HG02840 (cell line): ENCODE measurements around the gene ANO2.

Experiments used
- ATAC-seq: cut with Tn5 transposase; IDR thresholded peaks from one replicate; pipeline ENCODE4 v1.9.1; 2021; ENCODE audit warnings: mild to moderate bottlenecking, moderate library complexity, moderate number of reproducible peaks; ENCODE audit not compliant: unreplicated experiment, low FRiP score

ANO2 gene

GRCh38 chr12:5921027-5921909 lies 23.8 kb downstream of the ANO2 start:
- ATAC-seq, result no peak

DNA sequence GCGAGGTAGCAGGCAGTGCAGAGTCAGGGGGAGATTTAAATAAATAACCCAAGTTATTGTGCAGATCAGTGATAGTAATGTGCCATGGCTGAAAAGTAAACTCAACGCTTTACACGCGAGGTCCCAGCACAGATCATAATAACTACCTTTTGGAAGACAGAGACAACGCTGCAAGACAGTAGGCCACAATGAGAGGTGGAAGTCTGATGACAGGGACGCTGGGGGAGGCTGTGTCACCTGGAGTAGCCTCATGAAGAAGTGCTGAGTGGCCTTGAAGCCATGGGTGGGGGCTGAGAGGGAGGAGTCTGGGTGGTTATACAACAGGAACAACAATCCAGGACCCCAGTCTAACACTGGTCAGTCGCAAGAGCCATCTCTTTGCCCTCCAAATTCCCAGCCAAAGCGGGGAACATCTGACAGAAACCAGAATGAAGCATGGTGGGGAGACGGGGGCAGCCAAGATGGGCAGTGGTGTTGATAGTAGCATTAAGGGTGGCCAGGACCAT lies 28.2 kb downstream of the ANO2 start:
- ATAC-seq, result no peak

- no peak for ATAC-seq
Observed at GRCh38 chr12:5915511-5915910, 29.5 kb downstream of the ANO2 start.

- no peak for ATAC-seq
Observed at GRCh38 chr12:5914387-5915149, 30.5 kb downstream of the ANO2 start.

DNA sequence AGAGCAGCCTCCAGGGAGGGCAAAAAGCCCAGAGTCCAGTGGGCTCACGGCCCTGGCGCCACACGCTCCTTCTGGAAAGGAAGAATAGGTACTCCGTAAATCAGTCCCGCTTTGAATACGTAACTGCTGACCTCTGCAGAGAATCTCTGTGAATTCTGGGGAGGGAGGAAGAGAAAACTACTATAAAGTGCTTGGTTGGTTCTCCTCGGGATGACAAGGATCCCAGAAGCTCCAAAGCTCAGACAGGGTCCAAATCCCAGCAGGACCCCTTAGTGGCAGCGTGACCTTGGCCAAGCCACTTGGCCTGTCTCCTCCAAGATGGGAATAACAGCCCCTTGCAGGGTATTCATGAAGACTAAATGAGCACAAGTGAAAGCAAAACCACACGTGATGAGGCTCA lies 31.7 kb downstream of the ANO2 start:
- no peak for ATAC-seq

DNA sequence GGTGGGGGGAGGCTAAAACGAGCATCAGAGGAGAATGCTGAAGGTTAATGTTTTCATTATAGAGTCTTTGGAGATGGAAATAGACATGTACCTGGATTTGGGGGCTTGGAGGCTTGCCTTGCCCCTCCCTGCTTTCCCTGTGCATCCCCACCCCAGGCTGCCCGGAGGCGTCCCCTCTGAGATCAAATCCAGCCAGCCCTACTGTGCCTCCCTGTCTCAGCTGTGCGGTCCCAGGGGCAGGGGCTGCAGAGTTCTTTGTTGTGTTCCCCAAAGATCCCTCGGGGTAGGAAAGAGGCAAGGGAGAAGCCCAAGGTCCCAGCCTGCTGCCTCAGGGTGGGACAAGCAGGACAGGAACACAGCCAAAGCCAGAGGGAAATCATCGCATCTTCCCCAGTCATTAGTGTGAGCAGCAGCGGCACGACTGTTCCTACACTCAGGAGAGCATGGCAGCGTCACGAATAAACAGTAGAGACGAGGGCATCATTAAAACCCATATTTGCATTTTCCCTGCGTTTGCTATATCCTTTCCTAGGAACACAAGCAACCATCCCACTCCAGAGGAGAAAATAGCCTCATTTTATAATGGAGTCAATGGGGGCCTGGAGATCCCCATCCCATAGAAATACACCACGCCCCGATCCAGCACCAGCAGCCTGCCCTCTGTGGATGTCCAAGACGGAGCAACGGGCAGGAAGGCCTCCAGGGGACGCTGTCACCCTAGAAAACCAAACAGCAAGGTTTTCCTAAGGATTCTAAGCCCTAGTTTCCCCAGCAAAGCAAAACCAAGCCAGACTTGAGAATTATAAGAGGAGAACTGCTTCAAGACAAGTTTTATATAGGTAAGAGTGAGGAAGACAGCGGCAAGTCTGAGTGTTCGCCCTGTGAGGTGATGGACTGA lies 32.4 kb downstream of the ANO2 start:
- no peak for ATAC-seq

- ATAC-seq, result no peak
Observed at GRCh38 chr12:5912011-5912410, 33.0 kb downstream of the ANO2 start.

GRCh38 chr12:5910790-5911548 lies 34.1 kb downstream of the ANO2 start:
- ATAC-seq, result no peak

DNA sequence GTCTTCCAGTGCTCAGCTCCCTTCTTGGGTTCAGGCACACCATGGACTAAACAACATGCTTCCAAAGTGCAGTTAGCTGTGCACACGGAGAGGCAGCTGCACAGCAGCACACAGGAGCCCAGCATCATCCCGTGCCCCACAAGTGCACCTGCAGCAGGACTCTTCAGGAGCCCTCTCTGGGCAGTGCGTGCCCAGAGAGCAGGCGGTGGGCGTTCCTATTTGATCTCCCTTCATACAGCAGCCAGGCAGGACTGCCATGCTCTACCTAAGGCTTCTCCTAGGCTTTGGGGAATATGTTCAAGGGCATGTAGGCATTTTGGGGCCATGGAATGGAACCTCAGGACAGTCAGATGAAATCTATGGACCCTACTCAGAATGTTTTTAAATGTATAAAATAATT lies 35.5 kb downstream of the ANO2 start:
- ATAC-seq, result no peak

- no peak for ATAC-seq
Observed at GRCh38 chr12:5908251-5908650, 36.8 kb downstream of the ANO2 start.

DNA sequence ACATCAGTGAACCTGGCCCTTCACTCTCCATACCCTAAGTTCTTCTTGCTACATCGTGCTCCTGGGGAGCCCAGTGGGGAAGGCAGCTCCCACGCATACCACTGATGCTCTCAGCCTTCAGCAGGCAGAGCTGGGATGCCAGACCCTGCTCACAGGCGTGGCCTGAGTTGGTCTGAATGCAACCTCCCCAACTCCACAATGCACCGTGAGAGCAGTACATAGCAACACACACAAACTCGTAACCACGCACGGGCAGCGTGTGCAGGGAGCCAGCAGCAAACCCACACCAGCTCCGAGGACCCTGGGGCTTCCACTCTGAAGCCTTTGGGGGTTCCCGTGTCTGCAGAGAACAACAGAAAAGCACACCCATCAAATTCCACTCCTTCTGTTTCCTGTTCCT lies 37.3 kb downstream of the ANO2 start:
- no peak for ATAC-seq

GRCh38 chr12:5905757-5906156 lies 39.3 kb downstream of the ANO2 start:
- no peak for ATAC-seq

GRCh38 chr12:5904969-5905368 lies 40.1 kb downstream of the ANO2 start:
- no peak for ATAC-seq

DNA sequence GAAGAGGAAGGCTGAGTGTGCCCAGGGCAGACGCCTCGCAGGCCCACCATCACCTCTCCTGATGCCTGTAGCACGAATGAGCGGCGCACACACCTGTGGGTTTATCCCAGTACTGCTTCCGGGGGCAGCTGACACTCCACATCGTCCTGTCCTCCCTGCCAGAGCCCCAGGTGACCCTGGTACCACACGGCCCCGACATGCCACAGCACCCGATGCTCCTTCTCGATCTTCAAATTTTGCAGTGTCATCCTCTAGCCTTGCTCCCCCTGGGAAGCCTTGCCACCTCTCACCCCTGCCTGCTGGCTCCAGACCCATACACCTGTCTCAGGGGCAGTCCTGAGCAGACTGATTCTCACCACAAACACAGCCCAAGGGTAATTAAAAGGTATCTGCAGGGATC lies 40.6 kb downstream of the ANO2 start:
- no peak for ATAC-seq

DNA sequence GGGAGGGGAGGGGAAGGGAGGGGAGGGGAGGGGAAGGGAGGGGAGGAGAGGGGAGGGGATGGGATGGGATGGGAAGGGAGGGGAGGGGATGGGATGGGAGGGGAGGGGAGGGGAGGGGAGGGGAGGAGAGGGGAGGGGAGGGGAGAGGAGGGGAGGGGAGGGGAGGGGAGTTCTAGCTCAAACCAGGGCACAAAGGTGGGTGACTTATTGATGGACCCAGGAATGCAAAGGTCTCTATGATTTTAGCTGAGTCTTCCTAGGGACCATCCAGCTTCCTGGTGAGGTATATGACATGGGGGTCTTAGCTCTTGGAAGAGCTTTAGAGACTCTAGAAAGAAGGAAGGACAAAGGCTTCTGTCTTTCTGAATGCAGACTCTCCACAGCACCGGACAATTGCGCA lies 42.3 kb downstream of the ANO2 start:
- no peak for ATAC-seq

DNA sequence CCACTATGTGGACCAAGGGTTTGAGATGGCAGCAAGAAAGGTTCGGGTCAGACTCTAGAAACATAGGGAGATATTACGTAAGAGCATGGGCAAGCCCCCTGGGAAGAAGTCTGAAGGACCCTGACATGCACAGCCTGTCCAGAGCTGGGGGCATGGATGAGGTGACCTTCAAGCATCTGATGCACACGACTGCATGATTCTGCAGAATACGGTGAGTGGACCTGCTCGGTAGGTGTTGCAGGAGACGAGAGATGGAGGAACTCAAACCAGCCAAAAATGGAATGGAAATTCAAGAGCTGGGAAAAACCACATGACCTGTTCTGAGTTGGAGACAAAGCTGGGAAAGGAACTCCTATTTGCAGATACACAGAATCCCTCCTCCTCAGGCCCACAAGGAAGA lies 43.6 kb downstream of the ANO2 start:
- no peak for ATAC-seq

DNA sequence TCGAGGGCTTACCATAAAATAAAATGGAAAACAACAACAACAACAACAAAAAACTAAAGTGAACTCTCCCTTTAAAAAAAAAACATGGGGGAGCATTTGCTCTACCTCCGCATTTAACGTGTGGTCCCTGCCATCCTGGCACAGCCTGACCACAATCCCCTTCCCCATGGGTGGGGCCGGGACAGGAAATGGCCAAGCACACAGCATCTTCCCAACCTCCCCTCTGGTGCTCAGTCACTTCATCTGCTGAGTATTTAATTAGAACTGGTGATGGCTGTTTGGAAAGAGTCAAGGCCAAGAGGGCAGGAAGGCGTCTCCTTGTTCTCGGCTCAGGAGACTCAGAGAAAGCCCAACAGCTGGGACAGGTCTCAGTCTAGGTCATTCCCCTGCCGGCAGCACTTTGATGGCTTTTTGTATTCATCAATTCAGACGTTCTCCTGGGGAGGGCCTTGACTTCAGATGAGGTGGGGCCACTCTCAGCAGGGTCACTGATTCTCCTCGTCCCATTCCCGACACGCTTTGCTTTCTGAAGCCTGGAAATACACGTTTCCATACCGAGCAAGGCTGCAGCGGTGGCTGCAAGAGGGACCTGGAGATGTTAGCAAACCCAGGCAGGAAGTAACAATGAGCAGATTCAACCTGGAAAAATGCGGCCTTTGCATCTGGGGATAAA lies 44.4 kb downstream of the ANO2 start:
- ATAC-seq, result no peak

DNA sequence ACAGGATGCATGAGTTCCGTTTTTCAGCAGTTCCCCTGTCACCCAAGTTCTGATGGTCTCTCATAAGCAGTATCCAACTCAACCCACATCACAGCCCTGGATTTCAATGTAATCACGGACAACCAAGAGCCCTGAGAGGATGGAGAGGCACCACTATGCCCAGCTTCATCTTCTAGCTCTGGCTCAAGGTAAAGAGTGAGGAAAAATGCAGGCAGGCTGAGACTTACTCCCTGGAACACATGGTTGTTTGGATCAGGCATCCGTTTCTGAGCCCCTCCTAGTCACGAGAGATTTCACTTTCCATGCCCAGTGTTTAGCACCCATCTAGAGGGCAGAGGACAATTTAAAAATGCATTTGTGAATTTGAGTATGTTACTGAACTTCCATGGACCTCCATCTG lies 45.0 kb downstream of the ANO2 start:
- ATAC-seq, result no peak

DNA sequence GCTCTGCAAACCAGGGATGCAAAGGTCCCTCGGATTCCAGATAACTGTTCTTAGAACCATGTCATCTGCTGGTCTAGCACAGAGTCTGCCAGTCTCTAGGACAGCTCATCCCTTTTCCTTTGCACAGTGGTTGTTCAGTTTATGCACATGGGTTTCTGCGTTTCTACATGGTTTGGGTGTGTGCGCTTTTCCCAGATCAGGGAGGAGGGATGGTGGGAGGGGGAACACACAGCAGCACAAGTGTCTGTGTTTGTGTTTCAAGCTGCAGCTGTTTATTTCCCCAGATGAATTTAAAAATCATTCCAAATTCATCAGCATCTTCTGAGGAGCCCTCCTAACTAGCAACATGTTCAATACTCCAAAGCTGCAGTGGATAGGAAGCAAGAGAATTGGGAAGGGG lies 45.4 kb downstream of the ANO2 start:
- no peak for ATAC-seq
